ENCODE data around the gene INTS14. TPM values are rescaled to one million over a fixed set of nuclear protein-coding genes. Genes with fewer than 3 reads are reported as not detected.

The INTS14 gene
- total RNA-seq, 6 experiments from 2014 or later, result 15.3 to 19.8 (median 17.4) TPM

DNA sequence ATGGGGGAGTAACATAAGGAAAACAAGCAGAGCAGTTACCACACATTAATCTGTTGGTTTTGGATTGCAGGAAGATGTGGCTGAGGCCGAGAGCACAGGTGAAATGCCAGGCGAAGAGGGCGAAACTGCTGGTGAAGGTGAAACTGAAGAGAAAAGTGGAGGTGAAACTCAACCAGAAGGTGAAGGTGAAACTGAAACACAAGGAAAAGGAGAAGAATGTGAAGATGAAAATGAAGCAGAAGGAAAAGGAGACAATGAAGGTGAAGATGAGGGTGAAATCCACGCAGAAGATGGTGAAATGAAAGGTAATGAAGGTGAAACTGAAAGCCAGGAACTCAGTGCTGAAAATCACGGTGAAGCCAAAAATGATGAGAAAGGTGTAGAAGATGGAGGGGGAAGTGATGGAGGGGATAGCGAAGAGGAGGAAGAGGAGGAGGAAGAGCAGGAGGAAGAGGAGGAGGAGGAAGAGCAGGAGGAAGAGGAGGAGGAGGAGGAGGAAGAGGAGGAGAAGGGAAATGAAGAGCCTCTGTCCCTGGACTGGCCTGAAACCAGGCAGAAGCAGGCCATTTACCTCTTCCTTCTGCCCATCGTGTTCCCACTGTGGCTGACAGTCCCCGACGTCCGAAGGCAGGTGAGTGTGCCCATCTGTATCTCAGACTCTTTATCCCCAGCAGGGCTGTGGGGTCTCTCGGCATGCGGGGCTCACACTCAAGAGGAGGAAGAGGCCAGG, 39.5 kb upstream of the INTS14 start:
- 89% methylated on average over 6 of the region's 12 CpGs for WGBS (ENCODE audit: insufficient coverage, low coverage, low lambda C conversion rate, missing lambda C conversion rate)
- Histone ChIP-seq H3K27me3 (no peaks in the 10 kb centered on the region), H3K4me3 (no peak overlapping the region), H3K36me3 (peaks cover 0 to 3% (median 1%) of the 10 kb centered on the region in 4 donors), H3K27ac (no peak overlapping the region), H3K9me3 (no peaks in the 10 kb centered on the region), H3K4me1 (no peaks in the 10 kb centered on the region)
- DNase-seq, result no peak
- TF ChIP-seq, protein P1, sequence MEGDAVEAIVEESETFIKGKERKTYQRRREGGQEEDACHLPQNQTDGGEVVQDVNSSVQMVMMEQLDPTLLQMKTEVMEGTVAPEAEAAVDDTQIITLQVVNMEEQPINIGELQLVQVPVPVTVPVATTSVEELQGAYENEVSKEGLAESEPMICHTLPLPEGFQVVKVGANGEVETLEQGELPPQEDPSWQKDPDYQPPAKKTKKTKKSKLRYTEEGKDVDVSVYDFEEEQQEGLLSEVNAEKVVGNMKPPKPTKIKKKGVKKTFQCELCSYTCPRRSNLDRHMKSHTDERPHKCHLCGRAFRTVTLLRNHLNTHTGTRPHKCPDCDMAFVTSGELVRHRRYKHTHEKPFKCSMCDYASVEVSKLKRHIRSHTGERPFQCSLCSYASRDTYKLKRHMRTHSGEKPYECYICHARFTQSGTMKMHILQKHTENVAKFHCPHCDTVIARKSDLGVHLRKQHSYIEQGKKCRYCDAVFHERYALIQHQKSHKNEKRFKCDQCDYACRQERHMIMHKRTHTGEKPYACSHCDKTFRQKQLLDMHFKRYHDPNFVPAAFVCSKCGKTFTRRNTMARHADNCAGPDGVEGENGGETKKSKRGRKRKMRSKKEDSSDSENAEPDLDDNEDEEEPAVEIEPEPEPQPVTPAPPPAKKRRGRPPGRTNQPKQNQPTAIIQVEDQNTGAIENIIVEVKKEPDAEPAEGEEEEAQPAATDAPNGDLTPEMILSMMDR (IDR thresholded peaks at IDR 0.05), result no peak
- no peak for TF ChIP-seq POLR2A (IDR thresholded peaks at IDR 0.05)
- intact Hi-C loops (cut with DNase I), result no loop called here
- no peak for ATAC-seq

DNA sequence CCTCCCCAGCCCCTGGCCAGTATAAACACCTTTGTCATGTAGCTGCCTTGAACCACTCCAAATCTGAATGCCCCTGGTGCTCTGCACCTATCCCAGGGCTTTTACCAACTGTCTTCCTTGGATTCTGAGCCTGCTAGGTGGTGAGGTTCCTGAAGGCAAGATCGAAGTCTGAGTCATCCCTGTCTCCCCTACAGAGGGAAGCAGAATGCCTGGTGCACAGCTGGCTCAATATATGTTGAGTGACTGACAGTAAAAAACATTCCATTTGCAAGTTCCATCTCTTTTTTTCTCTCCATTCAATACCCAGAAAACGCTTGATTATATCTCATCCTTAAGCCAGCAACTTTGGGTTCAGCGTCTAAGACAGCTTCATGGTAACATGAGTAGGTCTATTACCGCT, 35.6 kb upstream of the INTS14 start:
- WGBS (ENCODE audit: insufficient coverage, low coverage, low lambda C conversion rate, missing lambda C conversion rate), result 96% methylated on average over 4 of the region's 4 CpGs
- Histone ChIP-seq H3K9me3 (no peaks in the 10 kb centered on the region), H3K4me3 (no peak overlapping the region), H3K27ac (no peak overlapping the region), H3K4me1 (no peaks in the 10 kb centered on the region), H3K36me3 (no peaks in the 10 kb centered on the region), H3K27me3 (no peaks in the 10 kb centered on the region)
- intact Hi-C loops (cut with DNase I), result loop anchor here in 1 of 2 donors (10.0 kb wide), 1 partner anchor 208 kb away; no protein-coding TSS in a partner anchor
- ATAC-seq, result no peak
- TF ChIP-seq POLR2A (IDR thresholded peaks at IDR 0.05), result no peak
- TF ChIP-seq, protein P1 (IDR thresholded peaks at IDR 0.05), result no peak
- DNase-seq, result no peak

DNA sequence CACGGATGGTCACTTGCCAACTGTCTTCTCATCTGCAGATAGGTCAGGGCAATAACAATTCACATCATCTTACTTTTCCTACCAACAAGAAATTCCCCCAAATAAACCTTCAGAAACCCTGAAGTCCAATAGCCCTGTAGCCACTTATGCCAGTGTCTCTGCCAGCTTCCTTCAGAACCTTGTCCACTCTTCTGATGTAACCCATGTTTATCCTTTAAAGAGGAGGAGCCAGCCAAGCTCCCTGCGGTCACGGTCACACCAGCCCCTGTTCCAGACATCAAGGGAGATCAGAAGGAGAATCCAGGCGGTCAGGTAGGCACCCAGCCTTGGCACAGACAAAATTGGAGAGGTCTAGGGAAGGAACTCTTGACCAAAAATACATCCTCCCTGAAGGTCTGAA, 34.5 kb upstream of the INTS14 start:
- H3K4me1 ChIP-seq, result no peaks in the 10 kb centered on the region
- H3K27ac ChIP-seq, result no peak overlapping the region
- 74% methylated on average over 4 of the region's 4 CpGs for WGBS (ENCODE audit: insufficient coverage, low coverage, low lambda C conversion rate, missing lambda C conversion rate)
- DNase-seq (no peak), ATAC-seq (peak in 3 of 4 donors; percentile 23 to 72 (median 26))
- H3K9me3 ChIP-seq, result no peaks in the 10 kb centered on the region
- TF ChIP-seq, protein P1 (IDR thresholded peaks at IDR 0.05), result no peak
- TF ChIP-seq POLR2A (IDR thresholded peaks at IDR 0.05), result no peak
- H3K4me3 ChIP-seq, result no peak overlapping the region
- intact Hi-C loops (cut with DNase I), result loop anchor here in 1 of 2 donors (10.0 kb wide), 1 partner anchor 209 kb away; no protein-coding TSS in a partner anchor
- H3K36me3 ChIP-seq, result no peaks in the 10 kb centered on the region
- H3K27me3 ChIP-seq, result no peaks in the 10 kb centered on the region

DNA sequence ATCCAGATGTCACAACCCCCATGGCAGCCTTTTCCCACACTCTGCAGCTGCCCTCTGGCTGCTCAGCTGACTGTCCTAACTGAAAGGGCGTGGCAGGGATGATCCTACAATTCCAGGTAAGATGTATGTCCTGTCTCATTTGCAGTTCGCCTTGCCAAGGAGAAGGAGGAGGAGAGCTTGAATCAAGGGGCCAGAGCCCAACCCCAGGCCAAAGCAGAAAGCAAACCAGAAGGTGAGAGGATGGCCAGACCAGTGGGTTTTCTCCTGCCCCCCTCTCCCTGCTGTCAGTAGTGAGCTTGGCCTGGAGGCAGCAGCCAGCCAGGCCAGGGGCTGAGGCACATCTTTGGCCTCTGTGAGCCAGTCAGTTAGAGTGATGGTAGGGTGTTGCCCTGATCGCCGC, 33.4 kb upstream of the INTS14 start:
- Histone ChIP-seq H3K27ac (no peak overlapping the region), H3K9me3 (no peaks in the 10 kb centered on the region), H3K4me1 (no peaks in the 10 kb centered on the region), H3K4me3 (no peak overlapping the region), H3K36me3 (no peaks in the 10 kb centered on the region), H3K27me3 (no peaks in the 10 kb centered on the region)
- ATAC-seq (no peak), DNase-seq (no peak)
- intact Hi-C loops (cut with DNase I), result loop anchor here in 1 of 2 donors (10.0 kb wide), 1 partner anchor 211 kb away; no protein-coding TSS in a partner anchor
- no peak for TF ChIP-seq POLR2A (IDR thresholded peaks at IDR 0.05)
- no CpG with 5 or more reads among the region's 4 CpGs for WGBS (ENCODE audit: insufficient coverage, low coverage, low lambda C conversion rate, missing lambda C conversion rate)

DNA sequence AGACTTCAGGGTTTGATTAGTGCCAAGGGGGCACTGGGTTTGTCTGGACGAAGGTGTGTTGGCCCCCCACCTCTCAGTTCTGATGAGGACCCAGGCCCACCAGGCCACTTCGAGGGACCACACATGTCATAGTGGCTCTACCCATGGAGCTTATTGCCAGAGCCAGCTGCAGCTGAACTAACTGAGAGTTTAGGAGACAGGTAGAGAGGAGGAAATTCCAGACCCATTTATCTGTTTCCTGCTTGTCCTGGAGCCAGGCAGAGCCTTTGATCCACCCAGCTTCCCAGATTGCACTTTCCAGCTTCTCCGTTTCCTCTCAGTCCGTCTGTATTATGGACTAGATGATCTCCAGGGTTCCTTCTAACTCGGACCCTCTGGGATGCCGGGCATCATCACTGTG, 31.7 kb upstream of the INTS14 start:
- Histone ChIP-seq H3K27me3 (no peaks in the 10 kb centered on the region), H3K27ac (no peak overlapping the region), H3K36me3 (no peaks in the 10 kb centered on the region), H3K9me3 (no peaks in the 10 kb centered on the region), H3K4me1 (no peaks in the 10 kb centered on the region), H3K4me3 (no peak overlapping the region)
- ATAC-seq, result no peak
- WGBS (ENCODE audit: insufficient coverage, low coverage, low lambda C conversion rate, missing lambda C conversion rate), result 67% methylated on average over 4 of the region's 6 CpGs
- no peak for TF ChIP-seq POLR2A (IDR thresholded peaks at IDR 0.05)
- TF ChIP-seq, protein P1 (IDR thresholded peaks at IDR 0.05), result no peak
- no peak for DNase-seq
- intact Hi-C loops (cut with DNase I), result loop anchor here in 1 of 2 donors (10.0 kb wide), 1 partner anchor 212 kb away; no protein-coding TSS in a partner anchor
